ENCODE measurements around the gene ADAM33.

DNA sequence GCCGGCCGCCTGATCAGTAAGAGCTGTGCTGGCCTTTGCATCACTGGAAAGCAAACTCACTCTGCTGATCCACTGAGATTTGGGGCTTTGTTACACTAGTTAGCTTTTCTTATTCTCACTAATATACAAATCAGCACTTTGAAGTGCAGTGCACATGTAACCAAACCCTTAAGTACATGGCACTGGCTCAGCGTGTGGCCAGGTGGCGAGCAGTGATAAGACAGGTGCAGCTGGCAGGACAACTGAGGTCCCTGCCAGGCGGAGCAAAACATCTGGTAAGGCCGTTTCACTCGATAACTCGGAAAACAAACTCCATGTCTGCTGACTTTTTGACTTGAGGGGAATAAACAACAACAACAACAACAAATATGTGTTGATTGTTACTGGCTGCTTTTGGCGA lies 29.6 kb downstream of the ADAM33 start:
- TF ChIP-seq BHLHE40 (IDR thresholded peaks at IDR 0.05; ENCODE audit: borderline replicate concordance) (no peak), SP1 (IDR thresholded peaks at IDR 0.05) (no peak), NFRKB (IDR thresholded peaks at IDR 0.05) (no peak), ZNF384 (IDR thresholded peaks at IDR 0.05) (no peak), SUZ12 (IDR thresholded peaks at IDR 0.05) (no peak), LEF1 (IDR thresholded peaks at IDR 0.05; ENCODE audit: borderline replicate concordance) (no peak)

Data from HEK293T (cell line).